GM10847 (cell line): ENCODE results near the gene RSPRY1.
A peak's percentile ranks its signal among the peaks of the same experiment; 100 is the strongest.

Experiments used
- POLR2A ChIP-seq: IDR thresholded peaks from 2 replicates; pipeline ENCODE4 v1.6.1; 2011; ENCODE audit not compliant: insufficient read length; ENCODE audit errors: extremely low read depth

Gene RSPRY1

GRCh38 chr16:57229079-57229478 is 43.0 kb downstream of the RSPRY1 start:
- TF ChIP-seq POLR2A, result no peak

GRCh38 chr16:57231821-57232350 is 45.8 kb downstream of the RSPRY1 start:
- TF ChIP-seq POLR2A, result no peak

GRCh38 chr16:57233944-57234706 is 48.0 kb downstream of the RSPRY1 start:
- TF ChIP-seq POLR2A, result no peak

- TF ChIP-seq POLR2A, result no peak
These were observed 48.6 kb downstream of the RSPRY1 start for GRCh38 chr16:57234707-57235092.

GRCh38 chr16:57235128-57236021 is 49.2 kb downstream of the RSPRY1 start:
- no peak for TF ChIP-seq POLR2A

GRCh38 chr16:57236022-57236350 is 49.9 kb downstream of the RSPRY1 start:
- TF ChIP-seq POLR2A, result no peak

- no peak for TF ChIP-seq POLR2A
These were observed 52.6 kb downstream of the RSPRY1 start for GRCh38 chr16:57238682-57239081.

GRCh38 chr16:57239107-57239506 is 53.0 kb downstream of the RSPRY1 start:
- TF ChIP-seq POLR2A, result no peak

GRCh38 chr16:57240851-57241250 is 54.7 kb downstream of the RSPRY1 start:
- TF ChIP-seq POLR2A, result no peak

GRCh38 chr16:57242650-57243049 is 56.5 kb downstream of the RSPRY1 start:
- TF ChIP-seq POLR2A, result no peak

- no peak for TF ChIP-seq POLR2A
These were observed 58.3 kb downstream of the RSPRY1 start for GRCh38 chr16:57244463-57244766.

- TF ChIP-seq POLR2A, result peak; percentile 71
These were observed 58.8 kb downstream of the RSPRY1 start, which contains the start of gene ARL2BP for GRCh38 chr16:57244767-57245471. ARL2BP (plus strand) TSS chr16:57245259; CDS start chr16:57245368, 109 bp downstream.

- no peak for TF ChIP-seq POLR2A
These were observed 59.5 kb downstream of the RSPRY1 start for GRCh38 chr16:57245472-57246113.

- no peak for TF ChIP-seq POLR2A
These were observed 65.2 kb downstream of the RSPRY1 start for GRCh38 chr16:57251352-57251751.

GRCh38 chr16:57252148-57252721 is 66.1 kb downstream of the RSPRY1 start:
- TF ChIP-seq POLR2A, result no peak
